Activated CD4-positive, alpha-beta T cell treated with anti-CD3 and anti-CD28 coated beads, Interleukin-2, amount 10 ng/mL, durations not matched to agents 7 days and 5 days (primary cell): ENCODE data around the gene ST3GAL6. TPM values are rescaled to one million over a fixed set of nuclear protein-coding genes. Genes with fewer than 3 reads are reported as not detected.
"Not testable (repeated sequence)": the region's sequence is repeated elsewhere in the genome, so short reads cannot be mapped to it uniquely, and the experiment has no call there.

Experiments used
- CTCF ChIA-PET: fragments of 350-600 bp; sonication (Branson Sonifier 250); formaldehyde crosslinking; loops from one replicate; lab custom pipeline; 2021; ENCODE audit warnings: antibody characterized with exemption; lab: Charles Lee
- POLR2A ChIA-PET: fragments of 350-600 bp; sonication (Branson Sonifier 250); formaldehyde crosslinking; loops from one replicate; lab custom pipeline; 2021; ENCODE audit warnings: antibody characterized with exemption; lab: Charles Lee
- DNase-seq: peaks from one replicate; pipeline ENCODE4 v3.0.0-alpha.2; 2020
- H3K27ac Mint-ChIP-seq: one replicate; pipeline ENCODE4 v1.8.0; 2021; ENCODE audit warnings: mild to moderate bottlenecking, moderate library complexity, mixed read lengths
- H3K27me3 Mint-ChIP-seq: one replicate; pipeline ENCODE4 v1.8.0; 2021; ENCODE audit warnings: mixed read lengths
- H3K36me3 Mint-ChIP-seq: one replicate; pipeline ENCODE4 v1.8.0; 2021; ENCODE audit warnings: low read depth, mixed read lengths
- H3K4me1 Mint-ChIP-seq: one replicate; pipeline ENCODE4 v1.8.0; 2021; ENCODE audit warnings: mixed read lengths
- H3K4me3 Mint-ChIP-seq: one replicate; pipeline ENCODE4 v1.8.0; 2021; ENCODE audit warnings: mild to moderate bottlenecking, moderate library complexity, mixed read lengths
- H3K9me3 Mint-ChIP-seq: one replicate; pipeline ENCODE4 v1.8.0; 2021; ENCODE audit warnings: mixed read lengths
- total RNA-seq, 2 experiments: library from RNA; stranded (reverse); gene quantifications; one replicate each; pipeline ENCODE4 v1.2.3, GENCODE V29; 2021

ST3GAL6 gene
- total RNA-seq, 2 experiments from 2014 or later: 0.07 to 0.08 TPM

GRCh38 chr3:98823791-98824190 is 60.7 kb downstream of the ST3GAL6 start:
- no peak overlapping the region for H3K27ac Mint-ChIP-seq
- H3K4me3 Mint-ChIP-seq: no peak overlapping the region
- H3K4me1 Mint-ChIP-seq: no peaks in the 10 kb centered on the region
- no peaks in the 10 kb centered on the region for H3K9me3 Mint-ChIP-seq
- no peaks in the 10 kb centered on the region for H3K27me3 Mint-ChIP-seq
- no peaks in the 10 kb centered on the region for H3K36me3 Mint-ChIP-seq
- DNase-seq: no peak
- ChIA-PET CTCF (no interaction called here), POLR2A (no interaction called here)

DNA sequence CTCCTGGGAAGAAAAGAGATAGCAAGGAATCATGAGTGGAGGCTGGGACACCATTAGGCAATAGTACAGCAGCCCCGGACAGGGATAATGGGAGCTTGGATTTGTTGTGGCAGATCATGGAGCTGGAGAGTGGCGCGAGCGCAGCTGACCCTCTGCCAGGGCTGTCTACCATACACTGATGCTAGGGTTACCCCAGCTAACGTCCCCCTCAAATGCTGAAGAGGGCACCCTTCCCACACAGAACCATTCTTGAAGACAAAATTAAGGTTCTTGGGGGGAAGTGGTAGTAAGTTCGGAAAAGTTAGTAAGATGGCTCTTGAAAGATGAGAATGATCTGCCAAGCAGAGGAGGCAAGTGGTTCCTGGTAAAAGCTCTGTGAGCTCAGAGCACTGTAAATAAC is 61.1 kb downstream of the ST3GAL6 start:
- ChIA-PET CTCF (no interaction called here), POLR2A (interaction anchor here (0.6 kb wide), 1 partner anchor 95 kb away, joined by 3 read pairs; no protein-coding TSS in a partner anchor)
- H3K4me1 Mint-ChIP-seq: no peaks in the 10 kb centered on the region

DNA sequence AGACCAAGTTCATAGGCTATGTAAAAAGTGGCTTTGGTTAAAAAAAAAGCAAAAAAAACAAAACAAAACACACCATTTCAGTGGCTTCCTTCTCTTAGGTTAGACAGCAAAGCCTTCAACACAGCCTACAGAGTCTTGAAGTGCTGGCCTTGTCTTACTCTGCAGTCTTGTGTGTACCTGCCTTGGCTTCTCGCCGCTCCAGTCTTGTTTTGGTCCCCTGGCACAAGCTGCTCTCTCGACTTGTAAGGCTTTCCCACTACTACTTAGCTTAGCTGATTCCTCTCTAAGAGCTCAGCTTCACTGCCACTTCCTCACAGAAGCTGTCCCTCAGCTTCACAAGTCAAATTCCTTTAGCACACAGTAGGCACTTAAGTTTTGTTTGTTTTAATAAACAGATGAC is 63.0 kb downstream of the ST3GAL6 start:
- H3K36me3 Mint-ChIP-seq: no peaks in the 10 kb centered on the region
- H3K27ac Mint-ChIP-seq: no peak overlapping the region
- H3K9me3 Mint-ChIP-seq: peaks cover 3% of the 10 kb centered on the region
- DNase-seq: no peak
- no peaks in the 10 kb centered on the region for H3K4me1 Mint-ChIP-seq
- CTCF ChIA-PET: interaction anchor here (0.7 to 1.3 kb wide), 2 partner anchors 497 to 957 kb away, joined by 3 read pairs; no protein-coding TSS in a partner anchor
- no peak overlapping the region for H3K4me3 Mint-ChIP-seq
- POLR2A ChIA-PET: no interaction called here
- no peaks in the 10 kb centered on the region for H3K27me3 Mint-ChIP-seq

More for the DNA sequence above, 61.1 kb downstream of the ST3GAL6 start:
- Mint-ChIP-seq H3K36me3 (no peaks in the 10 kb centered on the region), H3K4me3 (no peak overlapping the region), H3K27ac (no peak overlapping the region), H3K9me3 (no peaks in the 10 kb centered on the region), H3K27me3 (no peaks in the 10 kb centered on the region)
- DNase-seq: no peak

- Mint-ChIP-seq H3K27me3 (no peaks in the 10 kb centered on the region), H3K9me3 (peaks cover 3% of the 10 kb centered on the region), H3K4me1 (no peaks in the 10 kb centered on the region), H3K4me3 (no peak overlapping the region), H3K36me3 (no peaks in the 10 kb centered on the region), H3K27ac (no peak overlapping the region)
- ChIA-PET POLR2A (no interaction called here), CTCF (interaction anchor here (0.6 to 1.3 kb wide), 6 partner anchors 10 to 498 kb away, joined by 3 read pairs; no protein-coding TSS in a partner anchor)
- no peak for DNase-seq
Measured at GRCh38 chr3:98827221-98827920, 64.2 kb downstream of the ST3GAL6 start.

DNA sequence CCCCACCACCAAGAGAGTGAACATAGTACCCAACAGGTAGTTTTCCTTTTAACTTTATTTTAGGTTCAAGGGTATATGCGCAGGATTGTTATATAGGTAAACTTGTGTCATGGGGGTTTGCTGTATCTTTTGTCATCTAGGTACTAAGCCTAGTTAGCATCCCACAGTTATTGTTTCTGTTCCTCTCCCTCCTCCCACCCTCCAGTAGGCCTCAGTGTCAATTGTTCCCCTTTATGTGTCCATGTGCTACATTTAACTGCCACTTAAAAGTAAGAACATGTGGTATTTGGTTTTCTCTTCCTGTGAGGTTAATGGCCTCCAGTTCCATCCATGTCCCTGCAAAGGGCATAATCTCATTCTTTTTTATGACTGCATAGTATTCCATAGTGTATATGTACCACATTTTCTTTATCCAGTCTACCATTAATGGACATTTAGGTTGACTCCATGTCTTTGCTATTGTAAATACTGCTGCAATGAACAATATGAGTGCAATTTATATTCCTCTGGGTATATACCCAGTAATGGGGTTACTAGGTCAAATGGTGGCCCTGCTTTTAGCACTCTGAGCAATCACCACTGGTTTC is 66.2 kb downstream of the ST3GAL6 start:
- DNase-seq: no peak
- Mint-ChIP-seq H3K27ac (no peak overlapping the region), H3K36me3 (no peaks in the 10 kb centered on the region), H3K4me1 (no peaks in the 10 kb centered on the region), H3K4me3 (no peak overlapping the region), H3K27me3 (no peaks in the 10 kb centered on the region), H3K9me3 (peaks cover 7% of the 10 kb centered on the region)
- ChIA-PET CTCF (no interaction called here), POLR2A (no interaction called here)

- DNase-seq, H3K27me3 Mint-ChIP-seq, H3K9me3 Mint-ChIP-seq, POLR2A ChIA-PET, H3K4me1 Mint-ChIP-seq, H3K27ac Mint-ChIP-seq, H3K36me3 Mint-ChIP-seq, H3K4me3 Mint-ChIP-seq: not testable (repeated sequence)
- CTCF ChIA-PET: interaction anchor here (0.8 kb wide), 1 partner anchor 24 kb away, joined by 5 read pairs; no protein-coding TSS in a partner anchor
Measured at GRCh38 chr3:98831060-98831459, 67.9 kb downstream of the ST3GAL6 start.

GRCh38 chr3:98839846-98840245 is 76.7 kb downstream of the ST3GAL6 start:
- H3K36me3 Mint-ChIP-seq: peaks cover 3% of the 10 kb centered on the region
- CTCF ChIA-PET: no interaction called here

DNA sequence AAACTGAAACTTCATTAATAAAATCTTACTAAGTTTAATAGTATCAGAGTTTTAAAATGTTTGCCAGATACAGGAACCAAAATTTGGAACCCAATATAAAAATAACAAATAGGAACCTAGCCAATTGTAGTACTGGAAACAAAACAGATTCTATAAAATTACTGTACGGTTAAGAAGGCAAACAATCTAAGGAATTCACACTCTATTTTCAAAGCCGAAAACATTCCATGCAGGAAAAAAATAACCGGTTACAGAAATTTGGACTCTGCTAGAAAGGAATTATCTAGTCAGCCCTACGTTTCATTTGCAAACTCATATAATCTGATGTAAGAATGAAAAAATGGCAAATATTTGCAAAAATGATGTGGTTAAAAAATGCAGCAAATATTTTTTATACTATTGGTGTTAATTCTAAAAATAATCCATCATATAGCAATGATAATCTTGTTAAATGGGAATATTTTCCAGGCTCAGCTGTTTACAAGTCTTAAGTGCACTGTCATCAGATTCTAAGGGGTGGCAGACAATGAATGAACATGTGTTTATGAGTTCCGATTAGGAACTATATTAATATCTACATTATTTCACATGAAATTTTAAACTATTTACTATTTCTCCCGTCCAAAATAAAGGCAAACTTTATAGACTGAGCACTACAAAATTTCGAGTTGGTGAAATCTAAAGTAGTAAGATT is 80.3 kb downstream of the ST3GAL6 start:
- H3K27me3 Mint-ChIP-seq: no peaks in the 10 kb centered on the region
- no peak overlapping the region for H3K4me3 Mint-ChIP-seq
- H3K27ac Mint-ChIP-seq: no peak overlapping the region
- no peaks in the 10 kb centered on the region for H3K4me1 Mint-ChIP-seq
- DNase-seq: no peak
- CTCF ChIA-PET: no interaction called here
- peaks cover 3% of the 10 kb centered on the region for H3K36me3 Mint-ChIP-seq
- no peaks in the 10 kb centered on the region for H3K9me3 Mint-ChIP-seq
- POLR2A ChIA-PET: no interaction called here

More at GRCh38 chr3:98839846-98840245, 76.7 kb downstream of the ST3GAL6 start:
- H3K9me3 Mint-ChIP-seq: no peaks in the 10 kb centered on the region
- H3K4me3 Mint-ChIP-seq: no peak overlapping the region
- H3K27ac Mint-ChIP-seq: no peak overlapping the region
- no peaks in the 10 kb centered on the region for H3K4me1 Mint-ChIP-seq
- POLR2A ChIA-PET: no interaction called here
- no peaks in the 10 kb centered on the region for H3K27me3 Mint-ChIP-seq
- DNase-seq: no peak

Other genes starting within 250 kb of the ST3GAL6 start
- 100 to 1,000 TPM; 399 to 432 TPM for gene CLDND1, start 240.4 kb upstream of the ST3GAL6 start, total RNA-seq
- 10 to 100 TPM; 31.0 to 35.0 TPM for gene GPR15, start 231.4 kb upstream of the ST3GAL6 start, total RNA-seq
- gene CPOX, start 169.7 kb upstream of the ST3GAL6 start, total RNA-seq: 10 to 100 TPM; 60.4 to 66.3 TPM
- 1 to 10 TPM; 3.2 to 3.9 TPM for gene DCBLD2, start 138.4 kb downstream of the ST3GAL6 start, total RNA-seq